ENCODE results near the gene PCNX3. TPM values are rescaled to one million over a fixed set of nuclear protein-coding genes. Genes with fewer than 3 reads are reported as not detected.

Gene PCNX3
- total RNA-seq, 4 donors from 2014 or later, result 24.0 to 40.0 (median 30.9) TPM

DNA sequence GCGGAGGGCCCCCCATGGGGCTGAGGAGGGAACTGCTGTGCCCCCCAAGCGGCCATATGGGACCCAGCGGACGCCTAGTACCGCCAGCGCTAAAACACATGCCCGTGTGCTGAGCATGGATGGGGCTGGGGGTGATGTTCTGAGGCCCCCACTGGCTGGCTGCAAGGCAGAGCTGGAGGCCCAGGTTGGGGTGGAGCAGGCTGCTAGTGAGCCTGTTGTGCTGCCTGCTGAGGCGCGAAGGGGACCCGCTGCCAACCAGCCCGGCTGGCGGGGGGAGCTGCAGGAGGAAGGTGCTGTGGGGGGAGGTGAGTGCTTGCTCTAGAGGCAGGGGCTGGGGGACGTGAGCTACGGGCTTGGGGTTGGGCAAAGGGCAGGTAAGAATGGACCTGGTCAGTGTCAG, 3.2 kb downstream of the PCNX3 start:
- peaks cover 14 to 29% (median 16%) of the 10 kb centered on the region in 3 donors for H3K4me1 ChIP-seq
- WGBS, 2 donors, result 90 to 100% methylated on average over 2 to 5 of the region's 14 CpGs
- intact Hi-C loops (cut with DNase I), result loop anchor here (10.0 kb wide), 1 partner anchor 74 kb away; no protein-coding TSS in a partner anchor
- H3K27me3 ChIP-seq, result no peaks in the 10 kb centered on the region
- TF ChIP-seq CTCF (IDR thresholded peaks at IDR 0.05), result no peak
- TF ChIP-seq POLR2A (IDR thresholded peaks at IDR 0.05), result no peak
- no peak overlapping the region for H3K4me3 ChIP-seq
- no peak overlapping the region for H3K27ac ChIP-seq
- DNase-seq, result no peak
- H3K36me3 ChIP-seq, result peaks cover 42 to 69% (median 46%) of the 10 kb centered on the region in 3 donors
- H3K9me3 ChIP-seq, result no peaks in the 10 kb centered on the region

DNA sequence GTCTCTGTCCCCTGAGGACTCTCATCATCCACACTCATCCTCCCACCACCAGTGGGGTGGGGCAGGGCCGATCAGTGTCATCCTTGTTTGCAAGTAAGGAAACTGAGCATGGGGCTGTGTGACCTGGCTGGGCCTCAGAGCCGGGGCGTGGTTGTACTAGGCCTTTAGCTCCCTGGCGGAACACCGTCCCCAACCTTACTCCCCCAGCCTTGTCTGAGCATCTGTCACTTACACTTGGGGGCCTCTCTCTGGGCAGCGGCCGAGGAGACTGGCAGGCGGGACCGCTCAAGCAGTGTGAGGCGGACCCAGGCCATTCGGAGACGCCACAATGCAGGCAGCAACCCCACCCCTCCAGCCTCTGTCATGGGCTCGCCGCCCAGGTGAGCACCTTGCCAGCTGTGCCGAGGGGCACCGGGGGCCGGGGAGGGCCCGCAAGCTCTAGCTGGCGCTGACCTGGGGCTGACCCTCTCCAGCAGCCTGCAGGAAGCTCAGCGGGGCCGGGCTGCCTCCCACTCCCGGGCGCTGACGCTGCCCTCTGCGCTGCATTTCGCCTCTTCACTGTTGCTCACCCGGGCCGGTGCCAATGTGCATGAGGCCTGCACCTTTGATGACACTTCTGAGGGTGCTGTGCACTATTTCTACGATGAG, 3.8 kb downstream of the PCNX3 start:
- peaks cover 14 to 29% (median 16%) of the 10 kb centered on the region in 3 donors for H3K4me1 ChIP-seq
- TF ChIP-seq POLR2A (IDR thresholded peaks at IDR 0.05), result no peak
- no peak for TF ChIP-seq CTCF (IDR thresholded peaks at IDR 0.05)
- H3K36me3 ChIP-seq, result peaks cover 44 to 75% (median 52%) of the 10 kb centered on the region in 3 donors
- 91 to 92% methylated on average over 9 to 20 of the region's 29 CpGs for WGBS, 2 donors
- no peak overlapping the region for H3K27ac ChIP-seq
- intact Hi-C loops (cut with DNase I), result loop anchor here (10.0 kb wide), 1 partner anchor 75 kb away; no protein-coding TSS in a partner anchor
- no peak overlapping the region for H3K4me3 ChIP-seq
- no peak for DNase-seq
- H3K9me3 ChIP-seq, result no peaks in the 10 kb centered on the region
- no peaks in the 10 kb centered on the region for H3K27me3 ChIP-seq

DNA sequence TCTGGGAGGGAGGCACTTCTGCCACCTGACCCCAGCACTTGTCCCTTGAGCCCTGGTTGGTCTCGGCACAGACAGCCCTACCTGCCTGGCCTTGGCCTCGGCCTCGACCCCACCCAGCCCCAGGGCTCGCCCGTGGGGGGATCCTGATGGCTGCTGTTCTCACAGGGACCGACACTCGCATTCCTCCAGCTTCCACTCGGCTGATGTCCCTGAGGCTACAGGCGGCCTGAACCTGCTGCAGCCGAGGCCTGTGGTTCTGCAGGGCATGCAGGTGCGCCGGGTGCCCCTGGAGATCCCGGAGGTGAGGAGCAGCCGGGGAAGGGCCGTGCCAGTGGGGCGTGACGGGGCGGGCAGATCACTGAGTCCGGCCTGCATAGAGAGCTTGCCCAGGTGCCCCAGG, 5.1 kb downstream of the PCNX3 start:
- intact Hi-C loops (cut with DNase I), result no loop called here
- H3K4me3 ChIP-seq, result no peak overlapping the region
- TF ChIP-seq POLR2A (IDR thresholded peaks at IDR 0.05) (no peak), CTCF (IDR thresholded peaks at IDR 0.05) (no peak)
- WGBS, 2 donors, result 97% methylated on average over 12 of the region's 19 CpGs; no CpG with 5 or more reads in 1 of the 2 donors
- H3K9me3 ChIP-seq, result no peaks in the 10 kb centered on the region
- peaks cover 14 to 30% (median 16%) of the 10 kb centered on the region in 3 donors for H3K4me1 ChIP-seq
- H3K27me3 ChIP-seq, result no peaks in the 10 kb centered on the region
- no peak for DNase-seq
- H3K36me3 ChIP-seq, result peaks cover 44 to 88% (median 57%) of the 10 kb centered on the region in 3 donors
- no peak overlapping the region for H3K27ac ChIP-seq

GRCh38 chr11:65621460-65621859, 5.9 kb downstream of the PCNX3 start:
- no peaks in the 10 kb centered on the region for H3K27me3 ChIP-seq
- H3K9me3 ChIP-seq, result no peaks in the 10 kb centered on the region
- no peak for DNase-seq
- H3K36me3 ChIP-seq, result peaks cover 44 to 96% (median 60%) of the 10 kb centered on the region in 3 donors
- H3K4me3 ChIP-seq, result no peak overlapping the region
- H3K4me1 ChIP-seq, result peaks cover 11 to 31% (median 11%) of the 10 kb centered on the region in 3 donors
- H3K27ac ChIP-seq, result no peak overlapping the region
- 93 to 97% methylated on average over 9 to 10 of the region's 14 CpGs for WGBS, 2 donors
- intact Hi-C loops (cut with DNase I), result no loop called here
- TF ChIP-seq POLR2A (IDR thresholded peaks at IDR 0.05) (no peak), CTCF (IDR thresholded peaks at IDR 0.05) (no peak)

DNA sequence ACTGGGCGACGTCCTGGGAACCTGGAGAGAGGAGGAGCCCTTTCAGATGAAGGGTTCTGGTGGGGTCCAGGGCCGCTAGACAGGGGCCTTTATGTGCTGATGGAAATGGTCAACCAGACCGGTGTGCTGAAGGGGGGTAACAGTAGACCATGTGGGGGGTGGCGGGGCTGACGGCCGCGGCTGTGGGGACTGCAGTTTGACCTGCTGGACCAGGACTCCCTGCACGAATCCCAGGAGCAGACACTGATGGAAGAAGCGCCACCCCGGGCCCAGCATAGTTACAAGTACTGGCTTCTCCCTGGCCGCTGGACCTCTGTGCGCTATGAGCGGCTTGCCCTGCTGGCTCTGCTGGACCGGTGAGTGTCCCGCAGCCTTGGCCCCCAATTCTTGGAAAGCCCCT, 6.4 kb downstream of the PCNX3 start:
- TF ChIP-seq CTCF (IDR thresholded peaks at IDR 0.05) (no peak), POLR2A (IDR thresholded peaks at IDR 0.05) (no peak)
- Histone ChIP-seq H3K27me3 (no peaks in the 10 kb centered on the region), H3K27ac (no peak overlapping the region), H3K9me3 (no peaks in the 10 kb centered on the region), H3K4me3 (no peak overlapping the region), H3K4me1 (peaks cover 5 to 25% (median 6%) of the 10 kb centered on the region in 3 donors), H3K36me3 (peaks cover 49 to 99% (median 60%) of the 10 kb centered on the region in 3 donors)
- WGBS, 2 donors, result 93 to 97% methylated on average over 9 to 11 of the region's 16 CpGs
- intact Hi-C loops (cut with DNase I), result no loop called here
- DNase-seq, result no peak
